Measurements from ENCODE around the gene ANKRD31. TPM values are rescaled to one million over a fixed set of nuclear protein-coding genes. Genes with fewer than 3 reads are reported as not detected.

The ANKRD31 gene
- total and polyA plus RNA-seq, 5 experiments from 2014 or later: 0.55 to 2.8 (median 0.58) TPM

DNA sequence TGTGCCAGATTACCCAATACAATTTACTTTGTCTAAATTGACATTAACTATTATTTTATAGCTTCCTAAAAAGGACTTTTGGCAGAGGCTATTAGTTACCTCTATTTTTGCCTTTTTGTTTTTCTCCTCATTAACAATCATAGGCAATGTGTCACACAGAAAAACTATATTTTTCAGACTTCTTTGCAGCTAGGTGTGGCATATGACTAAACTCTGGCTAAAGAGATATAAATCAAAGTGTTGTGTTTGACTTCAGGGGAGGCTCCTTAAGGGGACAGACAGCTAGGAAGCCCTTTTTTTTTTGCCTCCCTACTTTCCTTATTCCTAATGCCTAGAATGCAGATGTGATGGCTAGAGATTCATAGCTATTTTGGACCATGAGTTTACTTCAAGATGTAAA is 164.6 kb downstream of the ANKRD31 start:
- peaks cover 0 to 3% (median 0%) of the 10 kb centered on the region in 9 donors for H3K9me3 Mint-ChIP-seq
- H3K27ac Mint-ChIP-seq: no peak overlapping the region
- DNase-seq: no peak
- H3K4me1 Mint-ChIP-seq: peaks cover 4 to 13% (median 6%) of the 10 kb centered on the region in 4 donors
- H3K27me3 Mint-ChIP-seq: no peaks in the 10 kb centered on the region
- no peak overlapping the region for H3K4me3 Mint-ChIP-seq
- ATAC-seq: no peak
- POLR2A ChIA-PET: interaction anchor here (1.3 to 2.3 kb wide), 3 partner anchors 11 to 18 kb away, joined by 3 to 12 read pairs (median 5); no protein-coding TSS in a partner anchor
- H3K36me3 Mint-ChIP-seq: peaks cover 0 to 5% (median 0%) of the 10 kb centered on the region in 3 donors

DNA sequence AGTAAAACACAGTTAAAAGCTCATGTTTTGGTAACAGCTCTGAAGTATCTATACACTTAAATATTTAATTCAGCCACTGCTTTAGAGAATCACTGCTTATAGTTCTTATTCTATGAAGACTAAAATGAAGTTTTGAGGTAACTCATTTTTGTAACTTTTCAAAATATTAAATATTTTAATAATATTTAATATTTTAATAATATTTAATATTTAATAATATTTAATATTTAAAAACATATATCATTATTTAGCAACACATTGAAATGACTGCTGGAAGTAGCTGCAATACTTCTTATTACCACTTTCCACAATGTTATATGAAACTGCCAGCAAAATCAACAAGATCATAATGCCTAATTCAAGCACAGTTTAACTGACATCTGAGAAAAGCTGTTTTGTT is 165.6 kb downstream of the ANKRD31 start:
- no peak for ATAC-seq
- DNase-seq: no peak
- Mint-ChIP-seq H3K27ac (no peak overlapping the region), H3K9me3 (peaks cover 0 to 3% (median 0%) of the 10 kb centered on the region in 9 donors), H3K4me3 (no peak overlapping the region), H3K27me3 (no peaks in the 10 kb centered on the region), H3K4me1 (peaks cover 6 to 22% (median 14%) of the 10 kb centered on the region in 4 donors), H3K36me3 (peaks cover 0 to 5% (median 0%) of the 10 kb centered on the region in 3 donors)
- POLR2A ChIA-PET: interaction anchor here (0.5 to 1.4 kb wide), 4 partner anchors 7 to 165 kb away, joined by 3 to 5 read pairs (median 3); partner anchors contain the start of gene ANKRD31

- peaks cover 0 to 3% (median 0%) of the 10 kb centered on the region in 9 donors for H3K9me3 Mint-ChIP-seq
- peaks cover 8 to 32% (median 26%) of the 10 kb centered on the region in 4 donors for H3K4me1 Mint-ChIP-seq
- H3K27me3 Mint-ChIP-seq: no peaks in the 10 kb centered on the region
- ATAC-seq: no peak
- DNase-seq: no peak
- no peak overlapping the region for H3K27ac Mint-ChIP-seq
- peaks cover 0 to 5% (median 0%) of the 10 kb centered on the region in 3 donors for H3K36me3 Mint-ChIP-seq
- no peak overlapping the region for H3K4me3 Mint-ChIP-seq
- POLR2A ChIA-PET: no interaction called here
These were observed 169.2 kb downstream of the ANKRD31 start for GRCh38 chr5:75067434-75067833.

DNA sequence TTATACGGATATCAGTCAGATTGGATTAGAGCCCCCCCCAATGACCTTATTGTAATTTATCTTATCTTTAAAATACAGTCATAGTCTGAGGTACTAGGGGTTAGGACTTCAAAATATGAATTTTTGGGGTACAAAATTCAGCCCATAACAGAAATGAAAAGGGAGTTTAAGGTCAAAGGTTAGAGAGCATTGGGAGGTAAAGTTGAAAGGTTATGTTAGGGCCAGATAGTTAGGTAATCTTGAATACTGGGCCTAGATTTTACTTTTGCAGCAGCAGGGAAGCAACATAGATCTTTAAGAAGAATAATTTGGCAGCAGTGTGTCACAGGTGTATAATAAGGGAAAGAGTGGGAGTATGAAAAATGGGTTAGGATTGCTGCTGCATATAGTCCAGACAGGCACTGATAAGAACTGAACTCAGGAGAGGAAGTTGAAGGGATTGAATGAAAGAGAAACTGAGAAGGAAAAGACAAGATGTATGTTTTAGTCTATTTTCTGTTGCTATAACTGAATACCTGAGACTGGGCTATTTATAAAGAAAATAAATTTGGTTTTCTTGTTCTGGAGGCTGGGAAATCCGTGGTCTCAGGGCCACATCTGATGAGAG is 173.7 kb downstream of the ANKRD31 start:
- Mint-ChIP-seq H3K36me3 (peaks cover 0 to 7% (median 6%) of the 10 kb centered on the region in 3 donors), H3K27ac (peak overlapping the region; percentile 18 to 98 (median 94)), H3K4me1 (peaks cover 27 to 74% (median 69%) of the 10 kb centered on the region in 4 donors), H3K27me3 (no peaks in the 10 kb centered on the region), H3K9me3 (peaks cover 0 to 4% (median 0%) of the 10 kb centered on the region in 9 donors), H3K4me3 (peak overlapping the region in 6 of 10 donors; percentile 0 to 55 (median 3))
- no peak for ATAC-seq
- no peak for DNase-seq
- POLR2A ChIA-PET: no interaction called here

DNA sequence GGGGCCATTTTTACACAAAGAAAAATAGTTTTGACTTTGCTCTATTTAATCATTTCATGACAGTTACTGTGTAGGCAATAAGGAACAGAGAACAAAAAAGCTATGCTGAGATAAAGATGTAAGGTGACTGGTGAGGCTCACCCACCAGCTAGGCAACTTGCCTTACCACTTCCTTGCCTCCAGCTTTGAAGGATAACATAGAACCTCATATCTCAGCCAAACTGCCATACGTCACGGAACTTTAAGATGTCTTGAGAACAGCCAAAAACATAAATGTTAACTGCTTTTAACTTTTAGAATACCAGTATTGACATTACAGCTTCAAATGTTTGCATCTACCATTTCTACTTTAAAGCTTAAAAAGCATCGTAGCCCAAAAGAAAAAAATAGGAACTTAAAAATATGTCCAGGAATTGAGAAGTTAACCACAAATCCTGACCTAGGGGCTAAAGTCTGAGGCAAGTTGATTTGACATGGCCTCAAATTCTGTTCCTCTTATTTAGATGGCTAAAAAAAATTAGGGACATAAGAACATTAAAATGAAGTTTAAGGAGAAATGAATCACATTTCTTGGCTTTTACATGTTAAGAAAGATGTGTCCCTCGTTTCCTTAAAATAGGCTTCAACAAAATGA is 176.6 kb downstream of the ANKRD31 start:
- peaks cover 0 to 5% (median 0%) of the 10 kb centered on the region in 5 donors for H3K27me3 Mint-ChIP-seq
- DNase-seq: peak; percentile 30 to 94 (median 74)
- POLR2A ChIA-PET: interaction anchor here (0.5 to 4.1 kb wide), 10 partner anchors 10 to 187 kb away, joined by 3 to 37 read pairs (median 4); partner anchors contain the start of genes ANKRD31 and GCNT4

DNA sequence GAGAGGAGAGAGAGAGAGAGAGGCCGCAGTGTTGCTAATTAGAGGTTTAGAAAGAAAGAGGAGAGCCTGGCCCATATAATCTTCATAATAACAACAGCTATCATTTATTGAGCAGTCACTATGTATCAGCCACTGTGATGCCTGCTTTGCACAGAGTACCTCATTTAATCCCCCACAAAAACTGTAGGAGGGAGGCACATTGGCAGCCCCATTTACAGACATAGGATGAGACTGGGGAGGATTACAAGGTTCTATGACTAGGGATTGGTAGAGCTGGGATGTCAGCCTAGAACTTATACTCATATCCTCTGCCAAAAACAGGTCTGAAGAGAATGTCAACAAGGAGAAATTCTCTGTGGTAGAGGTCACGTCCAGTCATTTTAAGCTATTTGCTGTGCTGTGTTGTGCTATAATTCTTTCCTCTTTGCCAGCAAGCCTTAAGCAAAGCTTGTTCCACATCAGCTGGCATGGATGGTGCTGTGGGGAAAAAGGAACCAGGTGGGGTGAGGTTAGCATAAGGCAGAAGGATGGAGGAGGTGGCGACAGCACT is 177.6 kb downstream of the ANKRD31 start:
- H3K4me3 Mint-ChIP-seq: peak overlapping the region; percentile 34 to 82 (median 69)
- H3K9me3 Mint-ChIP-seq: peaks cover 0 to 4% (median 0%) of the 10 kb centered on the region in 9 donors
- peaks cover 42 to 97% (median 90%) of the 10 kb centered on the region in 4 donors for H3K4me1 Mint-ChIP-seq

More for the DNA sequence above, 176.6 kb downstream of the ANKRD31 start:
- Mint-ChIP-seq H3K36me3 (peaks cover 0 to 7% (median 6%) of the 10 kb centered on the region in 3 donors), H3K27ac (peak overlapping the region; percentile 94 to 98 (median 98)), H3K4me1 (peaks cover 38 to 87% (median 81%) of the 10 kb centered on the region in 4 donors), H3K4me3 (peak overlapping the region; percentile 34 to 82 (median 69)), H3K9me3 (peaks cover 0 to 4% (median 0%) of the 10 kb centered on the region in 9 donors)
- peak; percentile 88 to 97 for ATAC-seq

DNA sequence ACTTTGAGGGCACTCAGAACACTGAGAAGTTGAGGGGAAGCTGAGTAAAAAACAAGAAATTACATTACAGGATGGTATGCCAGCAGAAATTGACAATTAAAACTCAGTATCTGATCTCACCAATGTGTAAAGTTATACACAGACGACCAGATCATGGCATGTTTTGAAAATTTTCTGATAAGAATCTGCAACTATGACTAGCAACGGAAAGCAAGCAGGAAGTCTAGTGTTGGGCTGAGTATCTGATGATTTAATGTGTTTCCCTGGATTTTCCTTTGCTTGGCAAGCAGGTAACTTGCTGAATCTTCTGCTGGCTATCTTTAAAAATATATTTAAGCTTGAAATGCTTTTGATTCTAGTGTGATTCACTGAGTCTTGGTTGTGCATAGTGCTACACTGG is 179.1 kb downstream of the ANKRD31 start:
- DNase-seq (peak in 4 of 10 donors; percentile 18 to 69 (median 52)), ATAC-seq (peak in 1 of 2 donors; percentile 9)
- peaks cover 0 to 4% (median 0%) of the 10 kb centered on the region in 9 donors for H3K9me3 Mint-ChIP-seq
- H3K4me1 Mint-ChIP-seq: peaks cover 40 to 89% (median 87%) of the 10 kb centered on the region in 4 donors
- POLR2A ChIA-PET: interaction anchor here (2.7 to 11.6 kb wide), 3 partner anchors 15 to 180 kb away, joined by 12 to 201 read pairs (median 15); partner anchors contain the start of gene ANKRD31
- H3K36me3 Mint-ChIP-seq: peaks cover 0 to 7% (median 6%) of the 10 kb centered on the region in 3 donors
- peak overlapping the region in 9 of 10 donors; percentile 42 to 77 (median 71) for H3K4me3 Mint-ChIP-seq
- peak overlapping the region; percentile 94 to 98 (median 98) for H3K27ac Mint-ChIP-seq
- peaks cover 0 to 5% (median 0%) of the 10 kb centered on the region in 5 donors for H3K27me3 Mint-ChIP-seq

More for the DNA sequence above, 177.6 kb downstream of the ANKRD31 start:
- DNase-seq: no peak
- POLR2A ChIA-PET: interaction anchor here (1.2 to 4.1 kb wide), 6 partner anchors 9 to 178 kb away, joined by 3 to 37 read pairs (median 14); partner anchors contain the start of genes ANKRD31 and GCNT4
- H3K36me3 Mint-ChIP-seq: peaks cover 0 to 7% (median 6%) of the 10 kb centered on the region in 3 donors
- peak overlapping the region; percentile 94 to 98 (median 98) for H3K27ac Mint-ChIP-seq
- no peak for ATAC-seq
- H3K27me3 Mint-ChIP-seq: peaks cover 0 to 5% (median 0%) of the 10 kb centered on the region in 5 donors

- H3K36me3 Mint-ChIP-seq: no peaks in the 10 kb centered on the region
These were observed 180.9 kb downstream of the ANKRD31 start for GRCh38 chr5:75055727-75056144.

GRCh38 chr5:75054134-75054930 is 182.3 kb downstream of the ANKRD31 start:
- Mint-ChIP-seq H3K9me3 (no peaks in the 10 kb centered on the region), H3K36me3 (no peaks in the 10 kb centered on the region), H3K4me1 (peaks cover 53 to 86% (median 82%) of the 10 kb centered on the region in 4 donors), H3K27ac (peak overlapping the region; percentile 91 to 99 (median 98)), H3K4me3 (peak overlapping the region; percentile 77 to 97 (median 94)), H3K27me3 (peaks cover 0 to 8% (median 0%) of the 10 kb centered on the region in 5 donors)
- no peak for ATAC-seq
- peak in 1 of 10 donors; percentile 23 for DNase-seq
- POLR2A ChIA-PET: interaction anchor here (0.6 to 11.6 kb wide), 21 partner anchors 10 to 1418 kb away, joined by 3 to 201 read pairs (median 5); partner anchors contain the start of genes ANKRD31 and HMGCR

More at GRCh38 chr5:75055727-75056144, 180.9 kb downstream of the ANKRD31 start:
- DNase-seq (no peak), ATAC-seq (no peak)
- Mint-ChIP-seq H3K4me1 (peaks cover 45 to 86% (median 82%) of the 10 kb centered on the region in 4 donors), H3K4me3 (peak overlapping the region in 9 of 10 donors; percentile 27 to 94 (median 67)), H3K9me3 (no peaks in the 10 kb centered on the region), H3K27me3 (peaks cover 0 to 8% (median 0%) of the 10 kb centered on the region in 5 donors), H3K27ac (peak overlapping the region in 9 of 10 donors; percentile 88 to 99 (median 97))
- POLR2A ChIA-PET: interaction anchor here (0.8 to 11.6 kb wide), 6 partner anchors 8 to 182 kb away, joined by 3 to 201 read pairs (median 4); partner anchors contain the start of gene ANKRD31

DNA sequence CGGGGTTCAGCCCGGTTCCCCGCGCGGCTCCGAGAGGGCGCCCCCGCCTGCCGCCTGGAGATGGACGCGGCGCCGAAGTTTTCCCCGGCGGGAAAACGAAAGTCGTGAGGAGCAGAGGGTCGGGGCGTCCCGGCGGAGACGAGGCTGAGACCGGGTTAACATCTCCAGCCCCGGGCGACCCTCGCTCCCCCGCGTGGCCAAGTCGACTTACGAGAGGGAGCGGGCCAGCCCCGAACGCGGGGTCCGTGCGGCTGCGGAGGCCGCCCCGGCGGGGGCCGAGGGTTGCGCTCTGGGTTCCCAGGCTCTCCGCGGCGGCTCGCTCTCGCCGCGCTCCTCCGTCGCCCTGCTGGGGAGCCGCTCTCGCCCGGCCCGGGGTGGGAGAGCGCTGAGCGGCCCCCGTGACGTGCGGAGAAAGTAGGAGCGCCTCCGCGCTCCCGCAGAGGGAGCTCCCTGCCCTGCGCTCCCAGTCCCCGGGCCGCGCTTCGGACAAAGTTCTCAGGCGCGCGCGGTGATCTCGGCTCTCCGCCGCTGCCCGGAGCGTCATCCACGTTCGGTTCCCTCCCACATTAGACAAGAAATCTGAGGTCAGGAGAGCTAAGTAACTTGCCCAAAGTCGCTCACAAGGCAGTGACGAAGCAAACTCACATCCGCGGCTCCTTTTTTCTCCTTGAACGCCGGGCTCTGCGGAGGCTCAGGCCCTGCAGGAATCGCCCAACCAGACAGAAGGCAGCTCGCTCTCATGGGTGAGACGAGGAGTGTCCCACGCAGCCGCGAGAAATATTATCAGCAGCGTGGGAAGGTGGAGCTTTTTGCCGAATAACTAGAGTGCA is 183.2 kb downstream of the ANKRD31 start:
- DNase-seq: peak; percentile 36 to 84 (median 70)
- H3K4me1 Mint-ChIP-seq: peaks cover 48 to 86% (median 81%) of the 10 kb centered on the region in 4 donors
- H3K9me3 Mint-ChIP-seq: no peaks in the 10 kb centered on the region
- POLR2A ChIA-PET: interaction anchor here (0.6 to 11.6 kb wide), 22 partner anchors 11 to 284 kb away, joined by 3 to 201 read pairs (median 6); partner anchors contain the start of genes ANKRD31 and HMGCR
- ATAC-seq: peak; percentile 34 to 57
- peaks cover 0 to 8% (median 0%) of the 10 kb centered on the region in 5 donors for H3K27me3 Mint-ChIP-seq
- peak overlapping the region; percentile 77 to 97 (median 94) for H3K4me3 Mint-ChIP-seq
- H3K27ac Mint-ChIP-seq: peak overlapping the region; percentile 91 to 99 (median 98)
- H3K36me3 Mint-ChIP-seq: no peaks in the 10 kb centered on the region
